IPS-18c (cell line): ENCODE measurements around the gene PUSL1.

Source experiments
- H3K4me3 ChIP-seq: 2 replicates; pipeline ENCODE4 v1.7.0; 2013; ENCODE audit warnings: low read depth, mild to moderate bottlenecking, low read length, moderate library complexity; ENCODE audit not compliant: insufficient read depth
- H3K9me3 ChIP-seq: one replicate; pipeline ENCODE4 v1.6.1; 2013; ENCODE audit warnings: mild to moderate bottlenecking, low read length, moderate library complexity; ENCODE audit not compliant: control insufficient read depth, insufficient read depth

PUSL1 gene, protein sequence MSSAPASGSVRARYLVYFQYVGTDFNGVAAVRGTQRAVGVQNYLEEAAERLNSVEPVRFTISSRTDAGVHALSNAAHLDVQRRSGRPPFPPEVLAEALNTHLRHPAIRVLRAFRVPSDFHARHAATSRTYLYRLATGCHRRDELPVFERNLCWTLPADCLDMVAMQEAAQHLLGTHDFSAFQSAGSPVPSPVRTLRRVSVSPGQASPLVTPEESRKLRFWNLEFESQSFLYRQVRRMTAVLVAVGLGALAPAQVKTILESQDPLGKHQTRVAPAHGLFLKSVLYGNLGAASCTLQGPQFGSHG

DNA sequence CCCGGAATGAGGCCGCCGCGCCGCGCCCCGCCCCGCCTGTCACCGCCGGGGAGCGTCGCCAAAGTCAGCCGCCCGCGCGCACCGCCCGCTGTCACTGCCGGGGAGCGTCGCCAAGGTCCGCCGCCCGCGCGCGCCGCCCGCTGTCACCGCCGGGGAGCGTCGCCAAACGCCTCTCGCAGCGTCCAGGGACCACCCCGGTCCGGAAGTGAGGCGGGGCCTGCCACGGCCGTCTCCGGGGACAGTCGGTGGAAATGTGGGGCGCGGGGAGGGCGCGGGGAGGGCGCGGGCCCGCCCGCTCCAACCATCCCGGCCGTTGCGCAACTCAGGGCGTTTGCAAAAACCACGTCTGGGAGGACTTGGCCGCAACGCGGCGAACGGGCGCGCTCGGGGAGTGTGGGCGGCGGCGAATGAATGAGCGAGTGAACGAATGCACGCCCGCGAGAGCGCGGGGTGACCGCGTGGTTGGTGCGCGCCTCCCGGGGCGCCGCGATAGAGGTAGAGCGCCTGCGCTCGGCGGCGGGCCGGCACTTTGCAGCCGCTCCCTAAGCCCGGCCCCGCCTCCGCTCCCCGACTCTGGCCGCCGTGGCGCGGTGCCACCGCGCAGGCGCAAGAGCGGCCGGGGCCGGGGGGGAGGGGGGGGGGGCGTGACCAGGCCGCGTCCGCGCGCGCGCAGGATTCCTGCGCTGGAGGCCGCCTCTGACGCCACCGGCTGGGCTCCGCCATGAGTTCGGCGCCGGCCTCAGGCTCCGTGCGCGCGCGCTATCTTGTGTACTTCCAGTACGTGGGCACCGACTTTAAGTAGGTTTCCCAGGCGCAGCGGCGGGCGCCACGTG is at the start of gene PUSL1, which contains the start of gene ACAP3:
TSS of gene PUSL1 (plus strand) at position 675 of the 833 bp plus-strand sequence. CDS start at position 722, 47 bp downstream.
TSS of gene ACAP3 (minus strand) at position 8 of the 833 bp plus-strand sequence. CDS start 115 bp downstream, outside the sequence.
- Histone ChIP-seq H3K4me3 (peak within 1 kb of the TSS; percentile 83), H3K9me3 (no peaks in the 10 kb centered on the region)

DNA sequence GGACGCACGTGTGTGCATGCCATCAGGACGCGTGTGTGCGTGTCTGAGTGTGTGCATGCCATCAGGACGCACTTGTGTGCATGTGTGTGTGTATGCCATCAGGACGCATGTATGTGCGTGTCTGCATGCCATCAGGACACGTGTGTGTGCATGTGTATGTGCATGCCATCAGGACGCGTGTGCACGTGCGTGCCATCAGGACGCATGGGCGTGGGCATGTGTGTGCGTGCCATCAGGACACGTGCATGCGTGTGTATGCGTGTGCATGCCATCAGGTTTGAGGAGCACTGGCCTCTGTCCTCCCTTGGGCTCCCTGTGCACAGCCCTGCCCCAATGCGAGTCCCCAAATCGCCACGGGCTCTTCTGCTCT is 49.3 kb upstream of the PUSL1 start:
- no peaks in the 10 kb centered on the region for H3K9me3 ChIP-seq
- H3K4me3 ChIP-seq = no peak overlapping the region

DNA sequence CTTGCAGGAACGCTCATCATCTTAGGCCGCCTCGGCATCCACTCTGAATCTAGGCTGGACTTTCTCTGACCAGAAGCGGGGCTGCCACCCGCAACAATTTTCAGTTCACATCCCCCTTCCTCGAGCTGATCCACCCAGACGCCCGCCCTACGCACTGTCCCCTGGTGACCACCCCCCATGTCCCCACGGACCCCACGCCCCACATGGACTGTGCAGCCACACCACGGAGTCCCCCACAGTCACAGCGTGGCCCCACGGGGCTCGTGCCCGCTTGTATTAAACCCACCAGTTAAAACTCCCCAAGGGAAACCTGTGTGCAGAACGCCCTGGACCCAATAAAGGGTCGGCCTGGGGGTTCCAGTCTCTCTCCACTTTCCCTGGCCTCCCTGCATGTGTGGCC is 48.9 kb upstream of the PUSL1 start:
- H3K4me3 ChIP-seq = no peak overlapping the region

DNA sequence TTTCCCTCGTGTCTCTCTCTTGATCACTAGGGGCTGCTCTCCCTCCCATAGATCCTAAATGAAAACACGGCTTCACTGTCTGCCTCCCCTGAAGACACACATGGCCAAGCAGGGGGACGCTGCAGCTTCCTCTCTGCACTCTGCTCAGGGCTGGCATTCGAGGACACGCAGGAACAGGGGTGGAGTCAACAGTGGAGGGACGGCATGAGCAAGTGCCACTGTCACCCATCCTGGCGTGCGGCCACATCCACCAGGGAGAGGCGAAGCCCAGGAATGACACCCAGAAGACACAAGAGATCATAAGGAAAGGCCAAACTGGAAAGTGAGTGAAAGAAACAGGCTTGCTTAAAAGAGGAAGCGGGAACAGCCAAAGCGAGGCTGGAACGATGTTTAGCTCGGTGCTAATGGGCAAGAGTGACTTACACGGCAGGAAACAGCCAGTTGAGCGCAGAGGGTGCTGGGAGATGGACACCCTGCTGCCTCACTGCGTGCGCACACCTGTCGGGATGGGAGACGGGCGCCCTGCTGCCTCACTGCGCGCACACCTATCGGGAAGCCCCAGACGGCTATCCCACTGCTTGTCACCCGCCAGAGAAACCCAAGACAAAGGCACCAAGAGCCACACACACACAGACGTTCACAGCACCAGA is 48.3 kb upstream of the PUSL1 start:
- Histone ChIP-seq H3K9me3 (no peaks in the 10 kb centered on the region), H3K4me3 (no peak overlapping the region)

More for the DNA sequence above, 48.9 kb upstream of the PUSL1 start:
- H3K9me3 ChIP-seq = no peaks in the 10 kb centered on the region

DNA sequence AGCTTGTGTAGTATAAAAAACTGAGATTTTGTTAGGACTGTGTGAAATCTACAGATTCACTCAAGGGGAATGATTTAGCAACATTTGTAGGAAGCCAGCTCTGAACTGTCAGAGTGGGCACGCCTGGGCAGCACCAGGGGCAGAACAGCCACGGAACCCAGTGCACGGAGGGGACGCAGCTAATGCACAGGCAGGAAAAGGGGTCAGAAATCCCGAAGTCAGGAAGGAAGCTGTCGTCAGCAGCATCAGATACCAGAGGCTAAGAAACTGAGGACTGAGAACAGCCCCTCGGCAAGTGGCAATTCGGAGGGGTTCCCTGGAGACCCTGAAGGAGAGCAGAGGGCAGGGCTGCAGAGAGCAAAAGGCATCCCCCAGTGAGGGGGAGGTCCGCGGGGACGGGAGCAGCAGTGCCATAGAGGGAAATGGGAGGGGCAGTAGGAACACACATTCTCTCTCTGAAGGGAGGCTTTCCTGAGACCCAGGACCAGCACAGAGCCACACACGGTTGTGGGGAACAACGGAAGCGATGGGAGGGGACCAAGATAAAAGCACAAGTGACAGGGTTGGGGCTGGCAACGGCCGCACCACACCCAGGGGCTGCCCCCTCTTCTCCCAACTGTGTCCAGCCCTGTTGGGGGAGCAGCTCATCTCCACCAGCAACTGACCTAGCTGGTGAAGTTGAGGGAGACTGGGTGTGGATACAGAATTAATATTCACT is 47.4 kb upstream of the PUSL1 start:
- no peak overlapping the region for H3K4me3 ChIP-seq
- H3K9me3 ChIP-seq = no peaks in the 10 kb centered on the region

DNA sequence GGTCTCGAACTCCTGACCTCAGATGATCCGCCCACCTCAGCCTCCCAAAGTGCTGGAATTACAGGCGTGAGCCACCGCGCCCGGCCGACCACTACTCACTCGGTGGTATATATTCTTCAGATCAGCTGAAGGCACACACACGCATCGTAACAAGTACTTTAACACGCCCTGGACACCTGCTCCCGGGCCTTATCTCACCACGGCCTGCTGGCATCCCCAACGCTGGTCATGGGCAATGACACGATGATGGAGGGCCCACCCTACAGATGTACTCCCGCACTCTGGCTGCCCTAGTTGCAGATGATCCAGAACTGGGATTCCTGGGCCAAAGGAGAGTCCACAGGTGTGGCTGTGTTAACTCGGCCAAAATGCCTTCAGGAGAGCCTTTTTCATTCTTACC is 46.3 kb upstream of the PUSL1 start:
- no peak overlapping the region for H3K4me3 ChIP-seq

DNA sequence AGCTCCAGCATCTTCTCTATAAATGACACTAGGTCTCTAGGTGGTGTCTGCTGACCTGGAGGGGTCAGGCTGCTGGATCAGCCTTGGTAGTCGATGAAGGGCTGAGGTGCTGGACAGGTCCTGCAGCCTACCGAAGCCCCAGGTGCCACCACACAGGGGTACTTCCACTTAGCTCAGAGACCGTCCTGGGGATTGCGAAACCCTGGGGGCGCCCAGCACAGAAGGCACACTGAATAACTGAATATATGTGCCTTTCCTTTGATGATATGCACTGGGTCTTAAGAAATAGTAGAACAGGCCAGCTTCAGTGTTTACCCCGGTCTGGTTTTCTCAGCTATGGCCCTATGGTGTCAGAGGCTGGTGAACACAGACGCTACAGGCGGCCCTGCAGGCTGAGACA is 45.6 kb upstream of the PUSL1 start:
- no peak overlapping the region for H3K4me3 ChIP-seq
- no peaks in the 10 kb centered on the region for H3K9me3 ChIP-seq

More for the DNA sequence above, 46.3 kb upstream of the PUSL1 start:
- no peaks in the 10 kb centered on the region for H3K9me3 ChIP-seq

DNA sequence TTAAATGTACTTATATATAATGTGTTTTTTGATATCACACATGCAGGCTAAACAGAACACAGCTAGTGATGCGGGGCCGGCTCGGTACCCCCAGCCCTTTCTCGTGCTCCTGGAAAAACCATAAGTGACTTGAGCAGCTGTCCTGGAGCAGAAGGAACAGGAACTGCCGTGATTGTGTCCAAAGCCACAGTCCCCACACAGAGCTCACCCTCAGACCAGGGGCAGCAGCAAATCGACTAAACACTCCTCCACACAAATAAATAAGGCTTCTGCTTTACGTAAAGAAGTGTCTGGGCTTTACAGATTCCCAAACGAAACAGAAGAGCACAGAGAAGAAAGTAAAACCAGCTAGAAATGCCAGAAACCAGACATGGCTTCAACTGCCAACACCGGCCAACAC is 44.4 kb upstream of the PUSL1 start:
- Histone ChIP-seq H3K9me3 (no peaks in the 10 kb centered on the region), H3K4me3 (no peak overlapping the region)

DNA sequence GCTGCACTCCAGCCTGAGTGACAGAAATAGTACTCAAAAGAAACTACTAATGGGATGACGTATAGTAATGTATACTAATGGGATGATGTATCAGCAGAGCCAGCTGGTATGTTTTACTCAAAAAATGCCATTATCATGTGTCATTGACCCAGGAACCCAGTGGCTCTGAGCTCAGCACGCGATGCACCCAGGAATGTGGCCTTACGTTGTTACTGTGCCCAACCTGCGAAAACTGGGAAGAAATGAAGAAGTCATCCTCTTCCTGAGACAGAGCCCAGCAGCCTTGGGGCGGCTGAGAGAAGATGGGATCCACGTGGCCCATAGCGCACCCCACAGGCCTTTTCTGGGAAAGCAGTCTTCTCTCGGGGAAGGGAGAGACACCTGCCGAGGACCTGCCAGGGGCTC is 43.5 kb upstream of the PUSL1 start:
- Histone ChIP-seq H3K4me3 (no peak overlapping the region), H3K9me3 (no peaks in the 10 kb centered on the region)

DNA sequence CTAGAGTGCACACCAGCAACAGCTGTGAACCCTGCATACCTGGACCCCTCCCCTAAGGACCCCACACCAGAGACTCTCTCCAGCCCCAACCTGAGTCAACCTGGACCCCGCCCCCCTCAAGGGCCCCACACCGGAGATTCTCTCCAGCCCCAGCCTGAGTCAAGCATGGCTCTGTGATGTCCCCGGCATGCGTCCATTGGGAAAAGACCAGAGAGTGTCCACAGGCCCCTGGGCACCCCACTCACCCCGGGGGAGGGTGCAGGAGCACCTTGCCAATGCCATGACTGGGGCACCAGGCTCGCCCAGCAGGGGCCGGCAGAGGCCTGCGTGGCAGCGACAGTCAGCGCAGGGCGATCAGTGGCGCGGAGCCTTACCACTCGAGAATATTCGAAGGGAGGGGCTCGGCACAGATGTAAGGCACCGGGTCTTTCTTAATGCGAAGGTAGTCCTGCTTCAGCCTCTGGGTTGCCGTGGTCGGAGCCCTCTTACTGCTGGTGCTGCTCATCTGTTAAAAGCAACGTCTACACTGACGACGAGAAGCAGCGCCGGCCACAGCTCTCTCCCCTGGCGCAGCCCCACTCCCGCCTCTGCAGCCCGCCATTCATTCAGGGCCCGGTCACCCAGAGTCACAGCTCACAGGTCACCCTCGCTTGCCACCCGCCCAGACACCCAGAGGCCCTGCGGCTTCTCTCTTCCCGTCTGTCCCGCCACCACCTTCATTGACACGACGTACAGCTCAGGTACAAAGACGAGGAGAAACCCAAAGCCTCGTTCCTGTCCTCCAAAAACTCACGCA is 40.7 kb upstream of the PUSL1 start:
- H3K4me3 ChIP-seq = no peak overlapping the region
- no peaks in the 10 kb centered on the region for H3K9me3 ChIP-seq

DNA sequence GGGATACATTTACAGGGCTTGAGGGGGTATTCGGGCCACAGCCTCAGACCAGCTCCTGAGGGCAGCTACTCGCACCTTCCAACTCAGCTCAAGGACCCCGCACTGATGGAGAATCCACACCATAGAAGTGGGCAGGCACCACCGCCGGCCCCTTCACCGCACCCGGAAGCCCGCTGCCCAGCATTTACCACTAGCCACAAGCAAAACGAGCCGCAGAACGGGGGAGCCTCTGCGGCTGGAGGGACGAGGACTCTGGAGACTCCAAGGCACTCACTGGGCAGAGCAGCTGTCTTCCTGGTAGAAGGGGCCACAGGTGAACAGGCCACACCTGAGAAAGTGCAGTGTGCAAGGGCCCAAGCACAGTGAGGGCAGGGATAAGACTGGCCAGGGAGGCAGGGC is 40.1 kb upstream of the PUSL1 start:
- Histone ChIP-seq H3K4me3 (no peak overlapping the region), H3K9me3 (no peaks in the 10 kb centered on the region)

DNA sequence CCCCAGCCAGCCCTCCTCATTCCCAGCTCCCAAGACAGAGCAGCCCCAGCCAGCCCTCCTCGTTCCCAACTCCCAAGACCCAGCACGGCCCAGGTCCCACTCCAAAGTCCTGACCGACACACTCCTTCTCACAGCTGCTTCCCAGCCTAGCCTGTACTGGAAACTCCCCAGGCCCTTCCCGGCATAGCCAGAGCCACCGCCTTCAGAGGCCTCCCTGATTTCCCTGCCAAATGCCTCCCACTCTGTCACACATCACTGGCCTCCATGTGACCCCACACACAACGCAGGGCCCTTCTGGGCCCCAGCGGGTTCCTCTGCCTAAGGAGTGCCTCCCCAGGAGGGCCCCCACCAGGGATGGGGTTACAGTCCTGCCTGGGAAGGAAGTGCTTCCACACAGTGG is 37.6 kb upstream of the PUSL1 start:
- Histone ChIP-seq H3K4me3 (no peak overlapping the region), H3K9me3 (no peaks in the 10 kb centered on the region)

DNA sequence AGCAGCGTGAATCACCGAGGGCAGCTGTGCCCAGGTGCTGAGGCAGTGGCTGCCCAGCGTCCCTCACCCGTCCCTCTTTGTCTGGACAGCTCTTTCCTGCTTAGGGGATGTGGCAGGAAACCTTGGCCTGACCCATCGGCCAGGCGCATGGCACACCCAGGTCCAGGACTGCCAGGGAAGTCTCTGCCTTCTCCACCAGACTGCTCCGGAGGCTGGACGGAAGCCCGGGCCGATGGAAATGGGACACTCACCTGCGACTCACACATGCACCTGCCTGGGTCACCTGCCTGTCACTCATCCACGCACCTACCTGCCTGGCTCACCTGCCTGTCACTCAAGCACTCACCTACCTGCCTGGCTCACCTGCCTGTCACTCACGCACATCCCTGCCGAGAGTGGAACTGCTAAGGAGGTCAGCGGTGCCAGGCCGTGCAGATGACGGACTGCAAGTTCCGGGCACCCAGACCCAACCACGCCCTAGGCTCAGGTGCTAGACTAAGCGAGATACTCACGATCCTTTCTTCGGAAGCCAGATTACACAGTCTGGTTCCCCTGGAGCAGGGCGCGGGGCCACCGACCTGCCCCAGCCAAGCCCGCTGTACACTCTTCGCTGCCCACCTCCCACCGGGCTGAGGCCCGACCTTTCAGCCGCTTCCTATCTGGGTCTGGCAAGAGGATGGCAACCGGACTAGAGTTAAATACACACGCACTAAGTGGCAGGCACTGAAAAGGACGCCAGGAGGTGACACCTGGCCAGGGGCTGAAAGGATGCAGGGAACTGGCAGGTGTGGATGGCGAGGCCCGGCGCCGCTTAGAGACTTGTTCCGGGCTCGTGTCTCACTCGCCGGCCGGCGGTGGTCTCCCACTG is 35.8 kb upstream of the PUSL1 start:
- Histone ChIP-seq H3K4me3 (peak overlapping the region; percentile 86), H3K9me3 (no peaks in the 10 kb centered on the region)

DNA sequence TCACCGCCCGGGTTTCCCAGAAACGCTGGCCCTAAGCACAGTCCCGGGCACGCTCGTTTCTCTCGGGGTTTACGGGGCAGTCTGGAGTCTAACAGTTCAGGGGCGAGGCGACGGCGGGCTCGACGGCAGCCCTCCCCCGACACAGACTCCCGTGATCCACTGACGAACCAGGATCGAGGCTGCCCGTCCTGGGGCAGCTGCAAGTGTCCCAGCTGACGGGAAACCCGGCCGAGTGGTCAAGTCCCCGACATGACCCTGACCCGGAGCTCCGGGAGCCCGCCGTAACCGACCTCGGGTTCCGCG is 35.2 kb upstream of the PUSL1 start:
- Histone ChIP-seq H3K9me3 (no peaks in the 10 kb centered on the region), H3K4me3 (peak overlapping the region; percentile 86)

DNA sequence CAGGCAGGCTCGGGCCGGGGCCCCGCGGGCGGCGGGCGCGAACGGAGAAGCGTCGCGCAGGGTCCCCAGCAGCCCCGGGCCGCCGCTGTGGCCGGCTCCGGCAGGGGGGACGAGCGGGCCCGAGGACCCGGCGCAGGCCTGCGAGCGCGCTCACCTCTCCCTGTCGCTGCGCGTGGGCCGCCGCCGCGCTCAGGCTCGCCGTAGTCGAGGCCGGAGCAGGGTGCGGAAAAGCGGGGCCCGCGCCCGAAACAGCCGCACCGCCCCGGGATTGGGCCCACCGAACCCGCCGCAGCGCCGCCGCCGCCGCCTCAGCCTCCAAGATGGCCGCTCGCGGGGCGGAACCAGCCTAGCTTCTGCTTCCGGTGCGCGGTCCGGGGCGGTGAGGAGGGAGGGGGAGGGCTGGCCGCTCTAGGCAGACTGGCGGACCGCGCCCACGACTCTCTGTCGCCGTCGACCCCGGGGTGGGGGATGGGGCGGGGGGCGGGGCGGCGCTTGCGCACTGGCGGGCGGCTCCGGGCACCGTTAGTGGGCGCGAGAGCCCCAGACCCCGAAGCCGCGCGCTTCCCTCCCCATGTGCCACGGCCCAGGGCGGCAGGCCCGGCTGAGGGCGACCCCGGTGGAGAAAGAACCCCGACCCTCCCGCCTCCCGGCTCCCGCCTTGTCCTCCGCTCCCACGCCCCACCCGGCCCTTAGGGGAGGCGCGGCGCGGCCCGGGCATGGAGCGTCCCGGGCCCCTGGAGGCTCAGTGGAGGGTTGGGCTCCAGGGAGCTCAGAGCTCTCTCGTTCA is 34.7 kb upstream of the PUSL1 start, which contains the start of gene UBE2J2:
TSS of gene UBE2J2 (minus strand) at position 343 of the 787 bp plus-strand sequence. CDS start 5,862 bp downstream, outside the sequence.
- Histone ChIP-seq H3K9me3 (no peaks in the 10 kb centered on the region), H3K4me3 (peak within 1 kb of the TSS; percentile 86)
